Prostate gland (tissue), 2 donors: ENCODE results near the gene TMEM132D.

Experiments
- CTCF ChIP-seq, 4 experiments: fragments of 200-600 bp in 2 of 4; fragments of 450-650 bp in 2 of 4; sonication (generic) in 2 of 4; IDR thresholded peaks; 1 replicate in 3 of 4; 2 replicates in 1 of 4; pipeline ENCODE4 v1.5.1; 2016 to 2019; ENCODE audit warnings: antibody characterized with exemption in 4 of 4, mild to moderate bottlenecking in 2 of 4, moderate library complexity in 2 of 4
- POLR2A ChIP-seq: fragments of 450-650 bp; IDR thresholded peaks from one replicate; pipeline ENCODE4 v1.6.1; 2016; ENCODE audit warnings: antibody characterized with exemption, mild to moderate bottlenecking
- POLR2AphosphoS5 ChIP-seq: sonication (generic); formaldehyde crosslinking; IDR thresholded peaks from one replicate; pipeline ENCODE4 v1.6.1; 2017; ENCODE audit warnings: antibody characterized with exemption

GRCh38 chr12:129670256-129670920 is 233.4 kb downstream of the TMEM132D start:
- TF ChIP-seq CTCF (IDR thresholded peaks at IDR 0.05) (no peak), POLR2AphosphoS5 (no peak), POLR2A (no peak)
